ENCODE results near the gene ITIH1. TPM values are rescaled to one million over a fixed set of nuclear protein-coding genes. Genes with fewer than 3 reads are reported as not detected.
A peak's percentile ranks its signal among the peaks of the same experiment; 100 is the strongest.

The ITIH1 gene
- total RNA-seq, 6 experiments from 2014 or later = 376 to 1,846 (median 1,201) TPM

DNA sequence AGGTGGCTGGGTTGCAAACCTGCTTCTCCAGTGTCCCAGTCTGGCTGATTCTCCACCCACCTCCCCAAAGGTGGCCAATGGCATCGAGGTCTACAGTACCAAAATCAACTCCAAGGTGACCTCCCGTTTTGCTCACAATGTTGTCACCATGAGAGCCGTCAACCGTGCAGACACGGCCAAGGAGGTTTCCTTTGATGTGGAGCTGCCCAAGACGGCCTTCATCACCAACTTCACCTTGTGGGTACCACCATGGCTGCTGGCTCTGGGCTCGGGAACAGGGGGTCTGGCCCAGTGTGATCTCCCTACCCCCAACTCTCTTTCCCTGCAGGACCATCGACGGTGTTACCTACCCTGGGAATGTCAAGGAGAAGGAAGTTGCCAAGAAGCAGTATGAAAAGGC is 19.0 kb downstream of the ITIH1 start:
- intact Hi-C loops (cut with DNase I) = no loop called here
- peaks cover 2 to 77% (median 36%) of the 10 kb centered on the region in 4 donors for H3K4me1 ChIP-seq
- H3K27me3 ChIP-seq = no peaks in the 10 kb centered on the region
- no CpG with 5 or more reads among the region's 9 CpGs for WGBS (ENCODE audit: insufficient coverage, low coverage, low lambda C conversion rate, missing lambda C conversion rate)
- no peaks in the 10 kb centered on the region for H3K9me3 ChIP-seq
- H3K36me3 ChIP-seq = peaks cover 0 to 56% (median 29%) of the 10 kb centered on the region in 4 donors
- DNase-seq (no peak), ATAC-seq (no peak)
- H3K4me3 ChIP-seq = peak overlapping the region in 1 of 3 donors; percentile 70
- TF ChIP-seq, protein P1, sequence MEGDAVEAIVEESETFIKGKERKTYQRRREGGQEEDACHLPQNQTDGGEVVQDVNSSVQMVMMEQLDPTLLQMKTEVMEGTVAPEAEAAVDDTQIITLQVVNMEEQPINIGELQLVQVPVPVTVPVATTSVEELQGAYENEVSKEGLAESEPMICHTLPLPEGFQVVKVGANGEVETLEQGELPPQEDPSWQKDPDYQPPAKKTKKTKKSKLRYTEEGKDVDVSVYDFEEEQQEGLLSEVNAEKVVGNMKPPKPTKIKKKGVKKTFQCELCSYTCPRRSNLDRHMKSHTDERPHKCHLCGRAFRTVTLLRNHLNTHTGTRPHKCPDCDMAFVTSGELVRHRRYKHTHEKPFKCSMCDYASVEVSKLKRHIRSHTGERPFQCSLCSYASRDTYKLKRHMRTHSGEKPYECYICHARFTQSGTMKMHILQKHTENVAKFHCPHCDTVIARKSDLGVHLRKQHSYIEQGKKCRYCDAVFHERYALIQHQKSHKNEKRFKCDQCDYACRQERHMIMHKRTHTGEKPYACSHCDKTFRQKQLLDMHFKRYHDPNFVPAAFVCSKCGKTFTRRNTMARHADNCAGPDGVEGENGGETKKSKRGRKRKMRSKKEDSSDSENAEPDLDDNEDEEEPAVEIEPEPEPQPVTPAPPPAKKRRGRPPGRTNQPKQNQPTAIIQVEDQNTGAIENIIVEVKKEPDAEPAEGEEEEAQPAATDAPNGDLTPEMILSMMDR (IDR thresholded peaks at IDR 0.05) = no peak
- TF ChIP-seq POLR2A (IDR thresholded peaks at IDR 0.05) = no peak
- peak overlapping the region in 1 of 3 donors; percentile 90 for H3K27ac ChIP-seq

DNA sequence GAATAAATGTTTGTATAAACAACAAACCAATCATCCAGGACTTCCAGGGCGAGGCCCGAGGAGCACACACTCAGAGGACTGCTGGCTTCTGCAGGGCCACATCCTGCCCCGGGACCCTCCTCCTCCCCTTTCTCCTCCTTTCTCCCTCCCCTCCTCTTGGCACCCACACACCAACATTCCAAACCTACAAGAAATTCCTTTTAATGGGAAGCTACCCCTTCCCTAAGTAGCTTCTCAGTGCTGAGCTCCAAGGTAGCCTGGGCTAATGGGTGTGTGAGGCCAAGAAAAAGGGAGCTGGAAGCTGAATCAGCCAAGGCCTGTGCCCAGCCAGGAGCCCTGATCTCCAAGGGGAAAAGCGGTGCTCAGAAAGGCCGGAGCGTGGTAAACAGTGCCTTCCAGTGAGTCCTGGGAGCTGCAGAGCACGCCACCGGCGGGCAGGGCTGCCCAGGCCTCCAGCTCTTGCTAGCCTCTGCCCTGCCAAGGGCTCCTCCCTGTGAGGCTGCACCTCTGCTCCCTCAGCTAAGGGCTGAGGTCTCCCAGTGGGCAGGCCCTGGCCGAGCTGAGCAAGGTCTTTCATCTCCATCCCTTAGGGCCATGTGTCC is 21.1 kb downstream of the ITIH1 start:
- intact Hi-C loops (cut with DNase I) = no loop called here
- H3K4me3 ChIP-seq = no peak overlapping the region
- H3K4me1 ChIP-seq = peaks cover 2 to 56% (median 25%) of the 10 kb centered on the region in 4 donors
- peaks cover 0 to 72% (median 38%) of the 10 kb centered on the region in 4 donors for H3K36me3 ChIP-seq
- H3K9me3 ChIP-seq = no peaks in the 10 kb centered on the region
- WGBS (ENCODE audit: insufficient coverage, low coverage, low lambda C conversion rate, missing lambda C conversion rate) = no CpG with 5 or more reads among the region's 10 CpGs
- no peak overlapping the region for H3K27ac ChIP-seq
- ATAC-seq (peak in 1 of 4 donors; percentile 0), DNase-seq (no peak)
- H3K27me3 ChIP-seq = no peaks in the 10 kb centered on the region
- TF ChIP-seq, protein P1 (IDR thresholded peaks at IDR 0.05) = no peak
- TF ChIP-seq POLR2A (IDR thresholded peaks at IDR 0.05) = no peak

DNA sequence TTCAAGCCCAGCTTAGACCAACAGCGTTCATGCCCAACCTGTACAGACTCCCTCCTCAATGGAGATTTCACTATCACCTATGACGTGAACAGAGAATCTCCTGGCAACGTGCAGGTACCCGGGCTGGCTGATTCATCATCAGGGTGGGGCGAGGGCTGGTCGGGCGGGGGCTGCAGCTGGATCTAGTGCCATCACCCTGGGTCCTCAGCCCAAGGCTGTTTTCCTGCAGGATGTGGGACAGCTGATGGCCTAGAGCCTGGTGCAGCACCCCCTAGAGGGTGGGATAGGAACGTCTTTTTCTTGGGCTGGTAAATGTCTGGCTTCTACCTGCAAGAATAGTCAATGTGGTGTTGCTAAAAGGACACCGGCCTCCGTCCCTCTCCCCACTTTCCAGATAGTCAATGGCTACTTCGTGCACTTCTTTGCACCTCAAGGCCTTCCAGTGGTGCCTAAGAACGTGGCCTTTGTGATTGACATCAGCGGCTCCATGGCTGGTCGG is 21.6 kb downstream of the ITIH1 start:
- TF ChIP-seq, protein P1 (IDR thresholded peaks at IDR 0.05) = peak; percentile 31 to 61 (median 46)
- peak; percentile 15 for TF ChIP-seq POLR2A (IDR thresholded peaks at IDR 0.05)
- peaks cover 0 to 77% (median 42%) of the 10 kb centered on the region in 4 donors for H3K36me3 ChIP-seq
- peak in 2 of 4 donors; percentile 6 for ATAC-seq
- WGBS (ENCODE audit: insufficient coverage, low coverage, low lambda C conversion rate, missing lambda C conversion rate) = 55% methylated on average over 4 of the region's 14 CpGs
- H3K27me3 ChIP-seq = no peaks in the 10 kb centered on the region
- H3K27ac ChIP-seq = no peak overlapping the region
- no peak overlapping the region for H3K4me3 ChIP-seq
- DNase-seq = no peak
- intact Hi-C loops (cut with DNase I) = no loop called here
- no peaks in the 10 kb centered on the region for H3K9me3 ChIP-seq
- peaks cover 0 to 51% (median 21%) of the 10 kb centered on the region in 4 donors for H3K4me1 ChIP-seq

DNA sequence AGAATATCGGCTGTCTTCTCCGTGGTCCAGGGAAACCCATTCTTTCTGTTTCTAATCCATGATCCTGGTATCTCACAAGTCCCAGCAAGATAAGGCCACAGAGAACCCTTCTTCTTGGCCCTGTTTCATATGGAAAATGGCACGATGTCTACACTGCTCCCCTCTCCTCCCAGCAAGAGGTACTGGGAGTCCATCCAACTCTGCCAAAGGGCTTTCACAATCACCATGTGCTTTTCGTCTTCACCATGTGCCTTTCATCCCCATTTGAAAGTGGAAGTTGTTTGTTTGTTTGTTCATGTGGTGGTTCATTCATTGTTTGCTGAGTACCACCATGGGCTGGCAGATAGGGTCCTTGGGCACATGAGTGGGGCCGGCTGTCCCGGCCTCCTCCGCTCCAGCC is 22.7 kb downstream of the ITIH1 start:
- peaks cover 9 to 88% (median 47%) of the 10 kb centered on the region in 4 donors for H3K36me3 ChIP-seq
- WGBS (ENCODE audit: insufficient coverage, low coverage, low lambda C conversion rate, missing lambda C conversion rate) = 68% methylated on average over 5 of the region's 7 CpGs
- H3K9me3 ChIP-seq = no peaks in the 10 kb centered on the region
- ATAC-seq (peak in 3 of 4 donors; percentile 0 to 32 (median 21)), DNase-seq (no peak)
- peak; percentile 10 for TF ChIP-seq POLR2A (IDR thresholded peaks at IDR 0.05)
- TF ChIP-seq, protein P1 (IDR thresholded peaks at IDR 0.05) = no peak
- intact Hi-C loops (cut with DNase I) = loop anchor here in 1 of 2 donors (10.0 kb wide), 1 partner anchor 55 kb away; no protein-coding TSS in a partner anchor
- no peaks in the 10 kb centered on the region for H3K27me3 ChIP-seq
- H3K27ac ChIP-seq = peak overlapping the region in 1 of 3 donors; percentile 37
- peaks cover 0 to 48% (median 18%) of the 10 kb centered on the region in 4 donors for H3K4me1 ChIP-seq
- H3K4me3 ChIP-seq = no peak overlapping the region

Data from right lobe of liver (tissue), 6 donors.